ENCODE measurements around the gene TSSK2.

GRCh38 chr22:19128009-19128401, 3.1 kb upstream of the TSSK2 start:
- TF ChIP-seq CTCF (IDR thresholded peaks at IDR 0.05; ENCODE audit: low read length) (no peak), EZH2 (IDR thresholded peaks at IDR 0.05; ENCODE audit: borderline replicate concordance, low read length) (no peak)

Measured in OCI-LY1 (cell line).